Right lung (tissue), 10 donors: ENCODE results near the gene SERPINE1. TPM values are rescaled to one million over a fixed set of nuclear protein-coding genes. Genes with fewer than 3 reads are reported as not detected.
A peak's percentile ranks its signal among the peaks of the same experiment; 100 is the strongest.
"Not testable (repeated sequence)": the region's sequence is repeated elsewhere in the genome, so short reads cannot be mapped to it uniquely, and the experiment has no call there.

Experiments
- DNase-seq, 2 donors: peaks; one replicate each; pipeline ENCODE4 v3.0.0-alpha.2; 2013
- long read RNA-seq, 8 donors: transcript quantifications; one replicate each; lab custom pipeline, GENCODE V29; 2026
- polyA plus RNA-seq, 5 donors: library from polyadenylated mRNA; unstranded; fragments of 120-200 nt; gene quantifications; one replicate each; pipeline versions ENCODE4 v1.2.1 to v1.2.3, GENCODE V29; 2013; ENCODE audit warnings: inconsistent platforms in 1 of 5, low replicate concordance in 1 of 5; ENCODE audit not compliant: insufficient read length in 5 of 5, insufficient read depth in 1 of 5

SERPINE1 gene
- polyA plus RNA-seq, result 1 to 10 TPM; 2.0 to 4.6 (median 3.6) TPM
- long read RNA-seq, donor 1, result 0 reads
- long read RNA-seq, donor 2, partial matches to known transcripts, result 0 of 2 reads
- long read RNA-seq, donor 2, other reads (novel, unspliced or antisense), result 0 of 2 reads
- long read RNA-seq, donor 3, result 0 reads
- long read RNA-seq, donor 4, result 0 reads
- long read RNA-seq, donor 5, result 0 reads
- long read RNA-seq, donor 6, partial matches to known transcripts, result 0 of 1 reads
- long read RNA-seq, donor 6, other reads (novel, unspliced or antisense), result 0 of 1 reads
- long read RNA-seq, donor 7, partial matches to known transcripts, result 0 of 1 reads
- long read RNA-seq, donor 7, other reads (novel, unspliced or antisense), result 0 of 1 reads
- long read RNA-seq, donor 8, result 0 reads

GRCh38 chr7:101126651-101127459, at the start of gene SERPINE1:
SERPINE1 (plus strand) TSS chr7:101127104; CDS start chr7:101128394, 1,290 bp downstream.
- peak; percentile 88 to 89 for DNase-seq

DNA sequence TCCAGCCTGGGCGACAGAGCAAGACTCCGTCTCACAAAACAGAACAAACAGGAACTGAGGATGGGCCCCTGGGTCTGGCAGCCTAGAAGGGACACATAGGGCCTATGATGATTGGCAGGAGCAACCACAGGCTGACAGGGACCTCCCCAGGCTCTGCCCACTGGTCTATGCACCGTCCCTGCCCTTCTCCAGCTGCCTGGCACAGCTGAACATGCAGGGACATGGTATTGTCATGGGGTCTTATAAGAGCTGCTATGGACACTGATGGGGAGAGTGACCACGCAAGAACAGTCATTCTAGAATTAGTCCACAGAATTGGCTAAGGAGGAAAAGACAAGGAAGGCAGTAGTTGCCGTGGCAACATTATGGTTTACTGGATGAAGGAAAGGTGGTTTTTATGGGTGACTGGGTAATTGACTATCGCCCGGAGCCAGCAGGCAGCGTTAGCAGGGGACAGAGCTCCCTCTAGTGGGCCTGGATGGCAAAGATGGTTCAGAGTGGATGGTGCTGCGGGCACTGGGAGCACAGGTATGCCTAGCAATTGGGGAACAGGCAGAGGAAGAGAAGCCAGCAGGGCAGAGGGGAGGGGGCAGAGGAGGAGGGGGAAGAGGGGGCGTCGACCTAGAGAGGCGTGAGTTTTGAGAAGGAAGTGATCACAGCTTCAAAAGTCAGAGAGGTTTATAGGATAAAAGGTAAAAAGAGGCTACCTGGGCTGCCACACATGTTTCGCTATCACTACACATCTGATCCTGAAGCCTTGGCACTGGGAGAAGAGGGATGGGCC, 49.4 kb upstream of the SERPINE1 start:
- peak in 1 of 2 donors; percentile 46 for DNase-seq

DNA sequence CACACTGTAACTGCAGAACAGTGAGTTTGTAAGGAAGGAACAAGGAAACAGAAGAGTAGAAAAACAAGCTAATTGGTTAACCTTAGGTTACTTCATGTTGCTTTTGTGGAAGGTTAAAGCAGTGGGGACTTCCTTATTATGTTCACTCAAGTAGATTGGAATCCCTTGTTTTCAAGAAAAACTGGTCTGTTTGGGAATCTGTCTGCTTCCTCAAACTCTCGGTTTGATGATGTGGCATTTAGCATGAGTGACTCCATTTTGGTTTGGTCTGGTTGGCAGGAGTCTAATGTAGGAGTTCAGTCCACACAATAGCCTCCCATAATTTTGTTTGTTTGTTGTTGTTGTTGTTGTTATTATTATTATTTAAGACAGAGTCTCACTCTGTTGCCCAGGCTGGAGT, 45.5 kb upstream of the SERPINE1 start:
- DNase-seq, result no peak

- no peak for DNase-seq
Measured at GRCh38 chr7:101084865-101085161, 42.1 kb upstream of the SERPINE1 start.

GRCh38 chr7:101085162-101085964, 41.5 kb upstream of the SERPINE1 start, which contains the start of gene TRIM56:
TRIM56 (plus strand) TSS chr7:101085481; CDS start chr7:101087313, 1,832 bp downstream.
- peak; percentile 84 for DNase-seq

DNA sequence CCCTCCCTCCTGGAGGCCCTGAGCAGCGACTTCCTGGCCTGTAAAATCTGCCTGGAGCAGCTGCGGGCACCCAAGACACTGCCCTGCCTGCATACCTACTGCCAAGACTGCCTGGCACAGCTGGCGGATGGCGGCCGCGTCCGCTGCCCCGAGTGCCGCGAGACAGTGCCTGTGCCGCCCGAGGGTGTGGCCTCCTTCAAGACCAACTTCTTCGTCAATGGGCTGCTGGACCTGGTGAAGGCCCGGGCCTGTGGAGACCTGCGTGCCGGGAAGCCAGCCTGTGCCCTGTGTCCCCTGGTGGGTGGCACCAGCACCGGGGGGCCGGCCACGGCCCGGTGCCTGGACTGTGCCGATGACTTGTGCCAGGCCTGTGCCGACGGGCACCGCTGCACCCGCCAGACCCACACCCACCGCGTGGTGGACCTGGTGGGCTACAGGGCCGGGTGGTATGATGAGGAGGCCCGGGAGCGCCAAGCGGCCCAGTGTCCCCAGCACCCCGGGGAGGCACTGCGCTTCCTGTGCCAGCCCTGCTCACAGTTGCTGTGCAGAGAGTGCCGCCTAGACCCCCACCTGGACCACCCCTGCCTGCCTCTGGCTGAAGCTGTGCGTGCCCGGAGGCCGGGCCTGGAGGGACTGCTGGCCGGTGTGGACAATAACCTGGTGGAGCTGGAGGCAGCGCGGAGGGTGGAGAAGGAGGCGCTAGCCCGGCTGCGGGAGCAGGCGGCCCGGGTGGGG, 39.4 kb upstream of the SERPINE1 start:
- no peak for DNase-seq

DNA sequence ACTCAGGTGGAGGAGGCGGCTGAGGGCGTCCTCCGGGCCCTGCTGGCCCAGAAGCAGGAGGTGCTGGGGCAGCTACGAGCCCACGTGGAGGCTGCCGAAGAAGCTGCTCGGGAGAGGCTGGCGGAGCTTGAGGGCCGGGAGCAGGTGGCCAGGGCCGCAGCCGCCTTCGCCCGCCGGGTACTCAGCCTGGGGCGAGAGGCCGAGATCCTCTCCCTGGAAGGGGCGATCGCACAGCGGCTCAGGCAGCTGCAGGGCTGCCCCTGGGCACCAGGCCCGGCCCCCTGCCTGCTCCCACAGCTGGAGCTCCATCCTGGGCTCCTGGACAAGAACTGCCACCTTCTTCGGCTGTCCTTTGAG, 38.9 kb upstream of the SERPINE1 start:
- no peak for DNase-seq

- DNase-seq, result no peak
Measured at GRCh38 chr7:101088858-101089529, 37.9 kb upstream of the SERPINE1 start.

GRCh38 chr7:101089876-101090275, 37.0 kb upstream of the SERPINE1 start:
- DNase-seq, result no peak

DNA sequence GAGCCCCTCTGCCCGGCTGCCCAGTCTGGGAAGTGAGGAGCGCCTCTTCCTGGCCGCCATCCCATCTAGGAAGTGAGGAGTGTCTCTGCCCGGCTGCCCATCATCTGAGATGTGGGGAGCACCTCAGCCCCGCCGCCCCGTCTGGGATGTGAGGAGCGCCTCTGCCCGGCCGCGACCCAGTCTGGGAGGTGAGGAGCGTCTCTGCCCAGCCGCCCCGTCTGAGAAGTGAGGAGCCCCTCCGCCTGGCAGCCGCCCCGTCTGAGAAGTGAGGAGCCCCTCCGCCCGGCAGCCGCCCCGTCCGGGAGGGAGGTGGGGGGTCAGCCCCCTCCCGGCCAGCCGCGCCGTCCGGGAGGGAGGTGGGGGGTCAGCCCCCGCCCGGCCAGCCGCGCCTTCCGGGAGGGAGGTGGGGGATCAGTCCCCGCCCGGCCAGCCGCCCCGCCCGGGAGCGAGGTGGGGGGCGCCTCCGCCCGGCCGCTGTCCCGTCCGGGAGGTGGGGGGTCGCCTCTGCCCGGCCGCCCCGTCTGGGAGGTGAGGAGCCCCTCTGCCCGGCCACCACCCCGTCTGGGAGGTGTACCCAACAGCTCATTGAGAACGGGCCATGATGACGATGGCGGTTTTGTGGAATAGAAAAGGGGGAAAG, 34.5 kb upstream of the SERPINE1 start:
- DNase-seq, result not testable (repeated sequence)

- no peak for DNase-seq
Measured at GRCh38 chr7:101093906-101094305, 33.0 kb upstream of the SERPINE1 start.

DNA sequence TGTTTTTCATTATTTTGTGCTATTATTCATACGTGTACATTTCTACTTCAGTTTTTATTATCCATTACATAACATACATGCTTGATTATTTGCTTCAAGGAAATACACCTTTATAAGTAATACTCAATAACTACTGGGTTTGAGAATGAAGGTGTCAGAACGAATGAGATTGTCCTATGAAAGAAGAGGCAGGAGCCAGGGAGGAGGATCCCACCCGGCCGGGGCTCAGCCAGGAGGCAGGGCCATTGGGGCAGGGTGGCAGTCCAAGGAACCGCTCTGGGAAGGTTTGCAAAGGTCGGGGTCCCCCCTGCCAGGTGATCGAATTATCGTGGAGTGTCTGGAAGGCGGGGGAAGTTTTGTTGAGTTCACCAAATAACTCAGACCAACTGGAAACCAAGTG, 32.5 kb upstream of the SERPINE1 start:
- no peak for DNase-seq

- no peak for DNase-seq
Measured at GRCh38 chr7:101094791-101095375, 32.0 kb upstream of the SERPINE1 start.

GRCh38 chr7:101096331-101096956, 30.5 kb upstream of the SERPINE1 start:
- no peak for DNase-seq

DNA sequence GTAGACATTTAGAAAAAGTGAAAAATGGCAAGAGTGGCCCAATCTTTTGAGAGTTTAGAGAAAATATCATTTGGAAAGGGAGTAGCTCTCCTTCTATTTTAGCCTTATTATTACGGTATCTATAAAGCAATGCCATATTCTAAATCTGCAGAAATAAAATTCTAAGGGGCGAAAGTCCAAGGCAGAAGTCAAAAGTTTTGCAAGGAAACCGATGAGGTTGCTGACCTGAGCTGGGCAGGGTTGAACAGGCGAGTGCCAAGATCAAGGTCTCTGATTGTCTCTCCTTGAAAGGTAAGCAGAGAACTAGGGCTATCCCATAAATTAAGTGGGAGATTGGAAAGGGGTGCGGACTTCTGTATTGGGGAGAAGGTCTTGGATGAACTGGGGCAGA, 30.0 kb upstream of the SERPINE1 start:
- no peak for DNase-seq

DNA sequence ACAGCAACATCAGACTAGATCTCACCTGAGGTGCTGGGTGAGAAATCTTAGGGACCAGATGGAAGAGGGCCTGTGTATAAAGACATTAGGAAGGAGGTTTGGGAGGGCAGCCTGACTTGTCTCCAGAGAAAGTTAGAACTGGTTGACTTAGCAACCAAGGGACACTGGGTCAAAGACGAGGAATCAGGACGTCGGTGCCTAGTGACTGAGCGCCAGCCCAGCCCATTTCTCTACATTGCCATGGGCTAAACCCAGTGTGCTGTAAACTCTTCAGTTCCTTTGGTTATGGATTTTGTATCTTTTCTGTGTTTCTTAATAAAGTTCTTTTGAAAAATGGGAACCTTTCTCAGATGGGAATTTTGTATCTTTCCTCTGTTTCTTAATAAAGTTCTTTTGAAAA, 29.3 kb upstream of the SERPINE1 start:
- DNase-seq, result no peak

DNA sequence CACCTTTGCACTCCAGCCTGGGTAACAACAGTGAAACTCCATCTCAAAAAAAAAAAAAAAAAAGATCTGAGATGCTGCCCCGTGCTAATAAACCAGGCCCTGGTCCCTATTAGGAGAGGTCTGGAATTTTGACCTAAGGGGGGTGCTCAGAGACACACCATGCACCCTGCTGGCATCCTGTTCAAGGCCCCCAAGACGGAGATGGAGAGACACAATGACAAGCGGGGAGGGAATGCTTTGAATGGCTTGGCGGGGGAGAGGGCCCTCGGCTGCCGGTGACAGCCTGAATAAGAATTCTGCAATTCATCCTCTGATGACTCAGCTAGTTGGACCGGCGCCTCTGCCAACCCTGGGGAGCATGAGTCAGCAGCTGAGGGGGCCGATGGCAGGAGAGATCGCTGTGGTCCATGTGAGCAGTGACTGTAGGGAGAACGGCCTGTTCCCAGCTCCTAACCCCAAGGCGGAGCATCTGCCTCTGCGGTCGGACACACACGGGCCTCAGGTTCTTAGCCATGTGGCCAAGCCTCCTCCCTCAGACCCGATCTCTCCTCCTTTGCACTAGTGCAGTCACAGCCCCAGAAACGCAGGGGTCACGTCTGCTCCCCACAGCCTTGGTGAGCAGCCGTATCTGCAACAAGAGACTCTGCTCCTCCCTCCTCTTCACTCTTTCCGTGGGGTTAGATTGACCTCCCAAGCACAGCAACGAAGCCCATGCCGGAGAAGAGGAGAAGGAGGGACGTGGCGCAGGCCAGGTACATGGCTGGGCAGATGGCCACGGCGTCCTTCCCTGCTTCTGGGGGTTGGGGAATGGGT, 26.7 kb upstream of the SERPINE1 start:
- peak in 1 of 2 donors; percentile 40 for DNase-seq
